ENCODE results near the gene SPATA1.

DNA sequence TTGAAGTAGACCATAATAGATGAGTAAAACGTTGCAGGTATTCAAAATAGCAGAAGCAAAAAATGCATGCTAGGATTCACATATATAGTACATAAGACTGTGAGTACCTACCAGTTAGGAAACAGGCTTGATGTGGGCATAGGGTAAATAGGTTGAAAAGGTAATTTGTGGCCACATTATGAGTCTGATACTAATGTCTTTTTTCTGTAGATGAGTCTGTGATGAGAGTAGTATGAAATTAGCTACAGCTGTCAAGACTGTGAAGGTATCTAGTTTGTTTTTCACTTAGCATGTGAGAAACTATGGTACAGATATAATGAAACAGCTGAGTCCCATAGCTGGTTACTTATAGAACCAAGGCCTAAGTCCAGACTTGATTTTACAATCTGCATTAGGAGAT lies 12.4 kb upstream of the SPATA1 start:
- no peak for TF ChIP-seq CTCF (IDR thresholded peaks at IDR 0.05; ENCODE audit: low read depth, low read length)
- TF ChIP-seq MAX (IDR thresholded peaks at IDR 0.05; ENCODE audit: low read depth, low read length), result no peak
- no peak for TF ChIP-seq POLR2A (IDR thresholded peaks at IDR 0.05; ENCODE audit: extremely low read depth, insufficient read length)
- TF ChIP-seq MYC (IDR thresholded peaks at IDR 0.05; ENCODE audit: low read depth, low read length), result no peak

Data from NB4 (cell line).